ENCODE data around the gene KCNQ5.
A peak's percentile ranks its signal among the peaks of the same experiment; 100 is the strongest.

KCNQ5 gene

DNA sequence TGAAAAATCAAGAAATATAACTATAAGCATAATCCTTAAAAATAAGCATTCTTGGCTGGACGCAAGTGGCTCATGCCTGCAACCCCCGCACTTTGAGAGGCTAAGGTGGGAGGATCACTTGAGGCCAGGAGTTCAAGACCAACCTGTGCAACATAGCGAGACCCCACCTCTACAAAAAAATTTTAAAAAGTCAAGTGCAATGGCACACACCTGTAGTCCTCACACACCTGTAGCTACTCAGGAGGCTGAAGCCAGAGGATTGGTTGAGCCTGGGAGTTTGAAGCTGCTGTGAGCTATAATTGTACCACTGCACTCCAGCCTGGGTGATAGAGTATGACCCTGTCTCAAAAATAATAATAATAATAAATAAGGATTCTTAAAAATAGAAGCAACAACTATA, 494.5 kb downstream of the KCNQ5 start:
- no peak for DNase-seq (ENCODE audit: low read depth in 3 of 3)

GRCh38 chr6:73121421-73121993, 499.6 kb downstream of the KCNQ5 start:
- DNase-seq (ENCODE audit: low read depth in 3 of 3) = no peak

GRCh38 chr6:73123632-73124329, 501.9 kb downstream of the KCNQ5 start:
- DNase-seq (ENCODE audit: low read depth in 3 of 3) = no peak

GRCh38 chr6:73129653-73130443, 508.0 kb downstream of the KCNQ5 start:
- peak; percentile 68 to 80 (median 74) for DNase-seq (ENCODE audit: low read depth in 3 of 3)

- DNase-seq (ENCODE audit: low read depth in 3 of 3) = no peak
Measured at GRCh38 chr6:73131706-73132105, 509.8 kb downstream of the KCNQ5 start.

DNA sequence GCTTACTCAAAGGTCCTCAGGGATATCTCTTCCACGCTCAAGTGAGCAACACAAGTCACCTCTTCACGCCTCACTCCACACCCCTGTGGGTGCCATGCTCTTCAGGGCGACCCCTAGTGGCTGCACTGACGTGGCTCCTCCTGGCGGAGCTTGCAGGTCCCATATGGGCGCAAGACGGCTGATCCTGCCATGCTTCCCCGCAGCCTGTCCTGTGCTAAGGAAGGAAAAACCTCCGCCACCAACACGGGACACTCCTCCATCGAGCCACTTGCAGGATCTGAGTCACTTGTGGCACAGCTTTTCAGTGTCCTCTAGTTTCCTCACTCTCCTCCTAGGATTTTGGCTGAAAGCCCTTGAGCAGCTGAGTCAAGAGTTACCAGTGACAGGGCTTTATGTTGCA, 512.7 kb downstream of the KCNQ5 start:
- DNase-seq (ENCODE audit: low read depth in 3 of 3) = peak in 2 of 3 donors; percentile 4 to 15

GRCh38 chr6:73139681-73140383, 518.0 kb downstream of the KCNQ5 start:
- no peak for DNase-seq (ENCODE audit: low read depth in 3 of 3)

DNA sequence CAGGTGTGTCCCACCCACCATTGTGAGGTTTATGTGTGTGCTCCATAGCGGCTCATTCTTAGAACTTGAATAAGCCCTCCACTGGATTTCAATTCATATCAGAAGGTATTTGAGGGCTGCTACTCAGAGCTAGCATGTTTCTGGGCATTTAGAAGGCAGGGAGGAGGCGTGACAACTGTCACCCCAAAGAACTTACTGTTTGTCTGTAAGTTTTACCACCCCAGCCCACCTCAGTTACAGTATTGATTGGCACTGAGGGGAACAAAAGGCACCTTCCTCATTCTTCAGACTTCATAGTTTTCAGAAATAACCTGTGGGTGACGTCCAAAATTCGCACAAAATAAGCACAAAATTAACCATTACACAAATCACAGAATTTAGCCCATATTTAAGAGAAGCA, 521.7 kb downstream of the KCNQ5 start:
- DNase-seq (ENCODE audit: low read depth in 3 of 3) = no peak

DNA sequence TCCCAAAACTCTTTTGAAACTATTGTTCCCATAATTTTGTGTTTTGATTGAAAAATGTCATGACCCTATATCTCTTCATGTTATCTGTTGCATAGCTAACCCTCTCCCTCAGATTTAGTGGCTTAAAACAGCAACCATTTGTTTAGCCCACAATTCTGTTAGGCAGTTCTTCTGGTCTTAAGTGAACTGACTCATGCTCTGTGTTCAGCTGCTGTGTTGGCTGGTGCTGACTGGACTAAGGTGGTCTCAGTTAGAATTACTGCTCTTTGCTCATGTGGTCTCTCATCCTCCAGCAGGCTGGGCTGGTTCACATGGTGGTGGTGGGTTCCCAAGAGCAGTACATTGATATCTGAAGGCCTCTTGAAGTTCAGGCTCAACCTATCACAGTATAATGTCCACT, 522.7 kb downstream of the KCNQ5 start:
- DNase-seq (ENCODE audit: low read depth in 3 of 3) = no peak

- no peak for DNase-seq (ENCODE audit: low read depth in 3 of 3)
Measured at GRCh38 chr6:73145690-73146089, 523.8 kb downstream of the KCNQ5 start.

DNA sequence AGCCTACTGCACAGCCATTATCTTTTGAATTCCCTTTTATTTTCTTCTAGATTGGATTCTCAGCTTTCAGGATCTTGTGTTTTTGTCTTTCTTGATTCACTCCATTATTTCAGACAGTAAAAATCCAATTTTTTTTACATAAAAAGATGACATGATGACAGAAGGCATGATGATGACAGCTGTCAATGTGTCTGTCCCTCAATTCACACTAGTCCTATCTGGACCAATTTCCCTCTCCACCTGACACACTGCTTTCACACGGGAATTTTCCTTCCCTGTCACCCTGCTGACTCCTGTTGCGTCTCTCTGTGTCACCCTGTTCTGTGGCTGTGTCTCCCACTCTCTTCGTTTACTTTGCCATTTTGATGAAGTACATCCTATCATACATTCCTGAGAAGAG, 529.9 kb downstream of the KCNQ5 start:
- DNase-seq (ENCODE audit: low read depth in 3 of 3) = no peak

DNA sequence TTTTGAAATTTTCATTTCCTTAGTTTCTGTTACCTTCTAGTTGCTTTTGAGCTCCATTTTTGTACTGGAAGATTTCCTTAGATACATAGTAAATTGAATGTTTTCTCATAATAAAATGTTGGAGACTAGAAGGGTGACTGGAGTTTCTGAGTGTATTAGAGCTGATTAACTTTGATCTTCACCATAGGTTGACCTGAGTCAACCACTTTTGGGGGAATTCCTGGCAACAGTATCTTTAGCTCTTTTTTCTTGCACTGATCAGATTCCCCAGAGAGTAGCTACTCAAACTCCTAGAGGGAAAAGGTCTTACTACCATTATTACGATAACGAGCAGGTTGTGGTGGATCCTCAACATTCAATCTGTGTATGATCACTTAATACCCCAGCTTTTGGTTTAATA, 530.7 kb downstream of the KCNQ5 start:
- DNase-seq (ENCODE audit: low read depth in 3 of 3) = no peak

- no peak for DNase-seq (ENCODE audit: low read depth in 3 of 3)
Measured at GRCh38 chr6:73152966-73153757, 531.3 kb downstream of the KCNQ5 start.

DNA sequence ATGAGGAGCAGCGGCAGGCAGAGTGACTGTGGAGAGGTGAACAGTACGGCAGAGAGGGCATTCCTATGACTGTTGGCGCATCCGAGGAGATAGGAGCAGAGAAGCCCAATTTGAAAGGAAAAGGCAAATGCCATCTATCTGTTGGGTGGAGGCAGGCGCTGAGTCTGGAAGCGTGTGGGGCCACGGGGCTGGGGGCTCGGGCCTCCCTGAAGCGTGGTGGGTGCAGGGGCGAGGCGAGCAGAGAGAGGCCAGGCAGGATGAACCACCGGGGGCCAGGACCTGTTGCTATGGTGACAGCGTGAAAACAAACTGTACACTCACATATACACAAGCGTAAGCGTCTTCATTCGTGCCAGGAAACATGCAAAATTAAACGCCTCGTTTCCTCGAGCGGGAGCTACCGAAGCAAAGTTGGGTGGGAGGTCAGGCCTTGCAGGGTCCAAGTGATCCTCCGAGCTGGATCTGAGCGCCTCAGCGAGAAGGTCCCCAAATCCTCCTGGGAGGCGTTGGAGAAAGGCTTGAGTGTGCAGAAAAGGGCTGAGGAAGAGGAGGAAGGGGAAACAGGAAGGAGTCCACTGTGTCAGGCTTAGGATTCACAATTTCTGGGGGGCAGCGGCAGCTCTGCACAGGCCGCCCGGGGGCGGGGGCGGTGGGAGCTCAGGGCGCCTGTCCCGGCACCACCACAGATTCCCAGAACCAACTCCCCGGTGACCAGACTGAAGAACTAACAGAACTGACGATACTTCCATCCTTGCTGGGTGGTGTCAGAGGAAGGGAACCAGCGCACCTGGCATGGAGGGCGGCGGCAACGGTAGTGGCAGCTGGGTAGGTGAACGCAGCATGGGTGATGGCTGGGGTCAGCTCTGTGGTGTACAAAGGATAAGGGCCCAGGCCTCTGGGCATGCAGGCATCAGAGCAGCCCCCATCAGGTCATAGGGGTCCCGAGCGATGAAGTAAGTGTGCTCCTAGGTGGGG, 535.2 kb downstream of the KCNQ5 start:
- DNase-seq (ENCODE audit: low read depth in 3 of 3) = no peak

GRCh38 chr6:73157870-73158269, 536.0 kb downstream of the KCNQ5 start:
- no peak for DNase-seq (ENCODE audit: low read depth in 3 of 3)

GRCh38 chr6:73169111-73169510, 547.2 kb downstream of the KCNQ5 start:
- DNase-seq (ENCODE audit: low read depth in 3 of 3) = no peak

DNA sequence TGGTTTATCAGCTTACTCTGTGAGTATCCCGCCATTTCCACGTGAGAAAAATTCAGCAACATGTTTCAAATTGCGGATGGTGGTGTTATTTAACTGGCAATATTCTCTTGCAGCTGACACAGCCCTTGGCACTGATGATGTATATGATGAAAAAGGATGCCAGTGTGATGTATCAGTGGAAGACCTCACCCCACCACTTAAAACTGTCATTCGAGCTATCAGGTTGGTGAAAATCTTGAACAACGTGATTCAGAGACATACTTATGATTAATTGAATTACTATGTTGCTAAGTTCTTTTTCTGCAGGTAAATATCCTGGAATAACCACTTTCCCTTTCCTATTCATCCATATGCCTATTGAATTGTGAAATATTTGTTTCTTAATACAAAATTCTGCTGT, 547.8 kb downstream of the KCNQ5 start:
- no peak for DNase-seq (ENCODE audit: low read depth in 3 of 3)

DNA sequence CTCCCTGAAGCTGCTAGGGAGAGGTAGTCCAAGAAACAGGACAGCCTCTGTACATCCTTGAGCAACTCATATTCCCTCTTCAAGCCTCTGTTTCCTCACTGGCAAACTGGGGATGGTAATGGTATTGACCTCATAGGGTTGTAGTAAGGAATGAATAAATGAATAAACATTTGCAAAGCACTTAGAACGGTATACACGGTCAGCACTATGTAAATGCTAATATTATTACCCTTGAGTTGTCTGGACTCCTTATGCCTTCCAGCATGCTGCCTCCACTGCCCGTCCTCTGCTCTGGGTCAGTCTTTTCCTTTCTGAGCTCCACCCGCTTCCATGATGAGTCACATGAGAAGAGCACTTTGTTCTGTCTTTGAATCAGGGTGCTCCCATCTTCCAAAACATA, 552.8 kb downstream of the KCNQ5 start:
- no peak for DNase-seq (ENCODE audit: low read depth in 3 of 3)

DNA sequence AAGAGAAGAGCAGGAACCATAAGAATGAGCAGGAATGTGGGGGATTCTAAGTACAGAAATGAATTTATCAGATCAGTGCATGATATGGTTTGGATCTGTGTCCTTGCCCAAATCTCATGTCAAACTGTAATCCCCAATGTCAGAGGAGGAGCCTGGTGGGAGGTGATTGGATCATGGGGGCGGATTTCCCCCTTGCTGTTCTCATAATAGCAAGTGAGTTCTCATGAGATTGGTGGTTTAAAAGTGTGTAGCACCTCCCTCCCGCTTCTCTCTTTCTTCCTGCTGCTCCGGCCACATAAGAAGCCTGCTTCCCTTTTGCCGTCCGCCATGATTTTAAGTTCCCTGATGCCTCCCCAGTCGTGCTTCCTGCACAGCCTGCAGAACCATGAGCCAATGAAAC, 554.2 kb downstream of the KCNQ5 start:
- DNase-seq (ENCODE audit: low read depth in 3 of 3) = no peak

- DNase-seq (ENCODE audit: low read depth in 3 of 3) = no peak
Measured at GRCh38 chr6:73177221-73177944, 555.5 kb downstream of the KCNQ5 start.
